EL (cell line): ENCODE data around the gene SPHK1.

Experiments
- DNase-seq: peaks from one replicate; pipeline ENCODE4 v3.0.0-alpha.2; 2016

Gene SPHK1

GRCh38 chr17:76408037-76408849 lies 23.8 kb downstream of the SPHK1 start:
- DNase-seq: peak; percentile 50

GRCh38 chr17:76410328-76410965 lies 26.0 kb downstream of the SPHK1 start:
- no peak for DNase-seq

DNA sequence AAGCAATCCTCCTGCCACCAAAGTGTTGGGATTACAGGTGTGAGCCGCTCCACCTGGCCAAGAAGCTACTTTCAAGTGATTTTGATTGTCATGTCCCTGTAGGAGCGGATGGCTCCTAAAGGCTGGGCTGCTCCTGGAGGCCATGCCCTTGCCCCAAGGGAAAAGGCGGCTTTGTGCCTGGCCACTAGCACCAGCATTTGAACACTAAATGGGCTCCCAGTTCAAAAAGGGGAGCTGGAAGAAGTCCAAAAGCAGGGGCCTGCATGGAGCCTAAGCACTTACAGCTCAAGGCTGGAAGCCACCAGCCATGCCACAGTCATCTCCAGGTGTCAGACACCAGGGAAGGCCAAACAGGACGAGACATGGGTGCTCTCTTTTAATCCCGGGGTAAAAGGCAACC lies 26.8 kb downstream of the SPHK1 start:
- no peak for DNase-seq

DNA sequence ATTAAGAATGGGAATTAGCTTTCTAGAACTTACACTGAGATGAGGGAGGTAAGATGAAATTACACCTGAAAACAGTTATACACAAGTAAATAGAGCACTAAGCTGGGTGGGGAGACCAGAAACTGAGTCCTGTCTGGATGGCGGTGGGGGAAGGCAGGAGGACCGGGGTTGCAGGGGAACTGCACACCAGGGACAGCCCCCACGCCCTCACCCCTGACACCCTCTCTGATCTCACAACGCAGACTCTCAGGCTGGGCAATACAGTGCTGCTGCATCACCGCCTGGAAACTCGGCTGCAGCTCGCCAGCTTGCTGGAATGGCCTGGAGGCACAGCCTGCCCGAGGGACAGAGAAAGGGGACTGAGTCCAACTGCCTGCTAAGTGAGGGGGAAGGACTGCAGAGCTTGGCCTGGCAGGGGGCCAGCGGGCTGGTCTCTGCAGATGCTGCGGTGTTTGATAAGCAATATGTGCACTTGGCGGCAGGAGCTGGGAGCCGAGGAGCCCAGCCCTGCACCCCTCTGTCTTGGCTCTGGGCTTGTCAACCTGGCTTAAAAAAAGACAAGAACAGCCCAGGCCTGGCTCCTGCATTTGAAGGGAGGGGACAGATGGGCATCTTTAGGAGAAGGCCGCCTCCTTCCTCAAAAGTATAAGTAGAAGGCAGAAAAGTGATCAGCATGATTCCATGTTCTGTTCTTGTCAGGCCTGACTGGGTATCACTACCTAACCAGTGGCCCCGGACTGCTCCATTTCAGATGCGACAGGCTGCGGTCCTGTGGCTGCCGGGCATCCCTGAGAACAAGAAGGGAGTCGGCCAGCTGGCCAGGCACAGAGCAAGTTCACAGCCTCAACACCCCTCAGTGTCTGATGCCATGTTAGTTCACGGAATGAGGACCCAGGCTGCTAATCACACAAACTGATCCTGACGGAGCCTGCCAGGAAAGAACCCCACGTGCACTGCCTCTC lies 30.2 kb downstream of the SPHK1 start:
- peak; percentile 45 for DNase-seq

- DNase-seq: no peak
Measured at GRCh38 chr17:76415786-76416185, 31.4 kb downstream of the SPHK1 start.

DNA sequence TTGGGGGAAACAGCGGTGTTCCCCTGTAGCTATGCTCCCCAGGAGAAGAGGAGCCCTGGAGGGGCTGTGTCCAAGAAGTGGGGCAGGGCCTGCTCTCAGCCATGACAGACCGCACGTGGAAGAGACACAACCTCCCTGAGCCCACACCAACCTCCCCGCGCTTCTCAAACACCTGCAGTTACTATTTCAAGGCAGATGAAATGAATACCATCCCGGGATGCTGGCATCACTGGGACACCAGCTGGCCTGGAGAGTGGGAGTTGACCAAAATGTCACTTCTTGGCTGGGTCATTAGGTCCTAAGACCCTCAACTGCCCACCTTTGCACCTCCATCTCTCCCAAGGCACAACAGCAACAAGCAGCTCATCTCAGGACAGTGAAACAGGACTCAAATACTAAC lies 32.0 kb downstream of the SPHK1 start:
- no peak for DNase-seq

GRCh38 chr17:76416899-76417298 lies 32.5 kb downstream of the SPHK1 start:
- no peak for DNase-seq

- peak; percentile 21 for DNase-seq
Measured at GRCh38 chr17:76417499-76418143, 33.2 kb downstream of the SPHK1 start.

- DNase-seq: no peak
Measured at GRCh38 chr17:76419576-76420260, 35.3 kb downstream of the SPHK1 start.

DNA sequence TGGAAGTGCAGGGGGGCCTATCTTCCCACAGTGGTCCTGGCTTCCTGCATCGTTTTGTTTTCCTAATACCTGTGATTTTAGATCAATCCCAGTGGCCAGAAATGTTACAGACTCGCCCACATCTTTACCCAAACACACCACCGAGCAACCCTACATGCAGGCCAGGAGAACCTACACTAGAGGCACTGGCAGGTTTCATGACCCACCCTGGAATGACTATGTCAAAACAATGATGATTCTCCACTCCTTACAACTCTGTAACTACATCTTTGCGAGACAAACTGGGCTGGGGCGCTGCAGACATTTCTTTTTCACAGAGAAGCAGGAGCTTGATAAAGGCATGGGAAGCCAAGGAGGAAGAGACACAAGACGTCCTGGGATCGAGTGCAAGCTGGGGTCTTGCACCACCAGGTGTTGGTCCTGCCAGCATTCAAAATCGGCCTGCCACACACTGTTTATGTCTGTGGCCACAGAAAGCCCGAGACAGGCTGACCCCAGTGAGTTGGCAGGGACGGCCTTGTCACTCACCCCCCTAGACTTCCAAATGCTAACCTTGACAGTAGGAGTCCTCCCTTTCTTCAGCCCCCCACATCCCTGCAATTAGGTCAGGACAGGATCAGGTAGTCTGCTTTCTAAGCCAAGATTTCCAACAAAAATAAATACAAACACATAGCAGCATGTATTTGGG lies 36.1 kb downstream of the SPHK1 start:
- no peak for DNase-seq

DNA sequence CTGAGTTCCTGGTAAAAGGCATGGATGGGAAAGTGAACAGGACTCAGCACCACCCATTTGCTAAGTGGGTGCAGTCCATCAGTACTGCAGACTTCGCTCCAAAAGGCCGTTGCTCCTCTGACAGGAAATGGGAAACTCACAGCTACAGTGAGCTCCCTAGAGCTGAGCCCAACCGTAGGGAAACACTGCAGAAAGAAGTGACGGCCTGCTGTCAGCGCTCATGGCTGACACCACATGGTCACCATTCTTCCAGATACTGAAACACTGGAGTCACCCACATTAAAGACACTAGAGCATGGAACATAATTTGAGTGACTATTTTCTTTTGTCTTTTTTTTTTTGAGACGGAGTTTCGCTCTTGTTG lies 36.6 kb downstream of the SPHK1 start:
- DNase-seq: no peak

DNA sequence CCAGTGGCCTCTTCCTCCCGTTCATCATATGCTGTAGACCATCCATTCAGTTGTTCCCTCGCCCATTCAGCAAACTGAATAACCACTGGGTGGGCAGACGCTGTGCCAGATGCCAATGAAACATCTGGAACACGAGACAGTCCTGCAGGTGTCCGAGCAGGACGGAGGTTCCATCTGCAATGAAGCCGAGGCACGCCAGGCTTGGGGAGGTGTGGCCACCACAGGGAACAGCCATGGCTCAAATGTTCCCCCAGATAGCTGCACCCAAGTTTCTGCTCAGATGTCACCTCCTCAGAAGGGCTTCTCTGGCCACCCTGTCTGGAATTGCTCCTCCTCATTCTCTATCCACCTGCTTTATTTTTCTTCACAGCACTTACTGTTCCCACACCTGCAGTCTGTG lies 38.0 kb downstream of the SPHK1 start:
- DNase-seq: no peak

- no peak for DNase-seq
Measured at GRCh38 chr17:76422860-76423259, 38.5 kb downstream of the SPHK1 start.

DNA sequence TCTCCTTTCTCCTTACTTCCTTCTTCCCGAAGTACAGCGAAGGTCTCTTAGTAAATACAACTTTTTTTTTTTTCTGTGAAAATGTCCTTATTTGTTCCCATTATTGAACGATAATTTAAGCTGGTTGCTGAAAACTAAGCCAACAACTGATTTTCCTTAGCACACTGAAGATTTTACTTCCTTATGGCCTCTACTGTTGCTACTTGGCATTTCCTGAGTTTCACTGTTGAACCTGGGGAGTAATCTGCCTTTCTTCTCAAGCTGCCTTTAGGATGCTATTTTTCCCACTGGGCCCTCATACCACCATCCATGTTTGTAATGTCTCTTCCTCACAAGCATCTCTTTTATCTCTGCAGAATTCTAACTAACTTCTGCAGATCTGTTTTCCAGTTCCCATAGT lies 42.4 kb downstream of the SPHK1 start:
- DNase-seq: no peak

DNA sequence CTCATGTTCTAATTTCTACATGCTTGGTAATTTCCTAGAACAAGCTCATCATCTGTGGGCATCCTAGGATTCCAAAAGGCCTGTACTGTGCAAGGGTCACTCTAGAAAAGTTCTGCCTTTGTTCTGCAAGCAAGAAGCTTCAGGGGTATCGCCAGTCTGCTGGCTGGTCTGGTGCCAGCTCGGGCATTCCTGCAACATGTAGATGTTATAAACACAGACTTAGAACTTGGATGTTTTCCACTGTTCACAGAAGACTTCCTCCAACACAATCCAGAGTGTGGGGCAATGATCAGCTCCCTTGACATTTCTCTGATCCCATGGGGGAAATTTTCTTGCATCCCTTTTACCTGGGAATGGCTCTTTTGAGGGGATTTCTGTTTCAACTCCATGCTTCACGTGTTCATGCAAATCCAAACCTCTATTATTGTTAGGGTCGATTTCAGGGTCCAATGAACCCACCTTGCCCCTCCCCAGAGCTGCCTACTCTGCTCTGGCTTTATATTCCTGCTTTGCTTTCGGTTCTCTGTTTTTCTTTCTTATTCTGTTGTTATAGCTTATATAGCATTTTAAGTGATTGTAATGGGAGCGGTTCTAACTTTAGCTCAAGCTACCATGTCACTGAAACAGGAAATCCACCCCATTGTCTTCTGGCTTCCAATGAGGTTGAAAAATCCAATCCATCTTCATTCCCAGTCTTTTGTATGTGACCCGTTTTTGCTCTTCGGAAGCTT lies 43.3 kb downstream of the SPHK1 start:
- peak; percentile 13 for DNase-seq

DNA sequence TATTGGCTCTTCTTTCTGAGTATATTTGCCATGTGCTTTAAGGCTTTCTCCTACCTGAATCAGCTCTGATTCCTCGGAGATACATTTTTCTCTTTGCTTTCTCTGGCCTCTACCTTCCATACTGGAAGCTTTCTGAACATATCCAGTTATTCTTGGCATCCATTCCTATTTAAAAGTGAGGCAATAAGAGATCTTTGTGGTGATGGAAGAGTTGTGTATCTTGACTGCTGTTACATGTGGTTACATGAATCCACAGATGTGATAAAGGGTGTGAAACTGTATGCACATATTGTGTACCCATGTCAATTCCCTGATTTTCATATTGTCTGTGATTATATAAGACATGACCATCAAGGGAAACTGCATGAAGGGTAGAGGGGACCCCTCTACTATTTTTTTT lies 44.1 kb downstream of the SPHK1 start:
- no peak for DNase-seq

- no peak for DNase-seq
Measured at GRCh38 chr17:76431509-76431908, 47.1 kb downstream of the SPHK1 start.

GRCh38 chr17:76432004-76432403 lies 47.6 kb downstream of the SPHK1 start:
- no peak for DNase-seq

- peak; percentile 22 for DNase-seq
Measured at GRCh38 chr17:76432712-76433336, 48.4 kb downstream of the SPHK1 start.

DNA sequence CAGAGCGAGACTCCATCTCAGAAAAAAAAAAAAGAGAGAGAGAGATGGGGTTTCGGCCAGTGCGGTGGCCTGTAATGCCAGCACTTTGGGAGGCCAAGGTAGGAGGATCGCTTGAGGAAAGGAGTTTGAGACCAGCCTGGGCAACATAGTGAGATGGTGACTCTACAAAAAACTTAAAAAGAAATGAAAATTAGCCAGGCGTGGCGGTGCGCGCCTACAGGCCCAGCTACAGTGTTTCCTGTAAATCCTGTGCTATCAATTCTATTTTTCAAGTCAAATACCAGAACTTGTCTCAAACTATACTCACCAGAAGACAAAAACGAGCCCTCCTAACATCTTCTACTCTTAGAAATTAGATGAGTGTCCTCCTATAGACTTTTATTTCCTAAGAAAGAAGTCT lies 49.3 kb downstream of the SPHK1 start:
- DNase-seq: no peak

DNA sequence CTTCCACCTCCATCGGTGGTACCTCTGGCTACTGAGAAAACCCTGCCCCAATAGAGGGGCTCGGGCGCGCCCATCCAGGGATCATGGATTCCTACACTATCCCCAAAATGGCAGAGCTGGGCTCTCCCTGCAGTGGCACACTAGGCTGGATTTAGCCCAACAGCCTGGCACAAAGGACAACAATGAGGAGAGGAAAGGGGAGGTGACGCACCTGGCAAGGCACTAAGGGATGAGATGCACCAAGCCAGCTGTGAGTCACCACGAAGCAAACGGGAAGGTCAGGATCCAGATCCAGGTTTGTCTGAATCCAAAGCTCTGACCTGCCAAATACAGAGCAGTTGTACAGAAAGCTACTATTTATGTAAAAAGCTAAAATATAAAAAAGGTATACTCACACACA lies 50.5 kb downstream of the SPHK1 start:
- no peak for DNase-seq
